ENCODE results near the gene LRRC43.

DNA sequence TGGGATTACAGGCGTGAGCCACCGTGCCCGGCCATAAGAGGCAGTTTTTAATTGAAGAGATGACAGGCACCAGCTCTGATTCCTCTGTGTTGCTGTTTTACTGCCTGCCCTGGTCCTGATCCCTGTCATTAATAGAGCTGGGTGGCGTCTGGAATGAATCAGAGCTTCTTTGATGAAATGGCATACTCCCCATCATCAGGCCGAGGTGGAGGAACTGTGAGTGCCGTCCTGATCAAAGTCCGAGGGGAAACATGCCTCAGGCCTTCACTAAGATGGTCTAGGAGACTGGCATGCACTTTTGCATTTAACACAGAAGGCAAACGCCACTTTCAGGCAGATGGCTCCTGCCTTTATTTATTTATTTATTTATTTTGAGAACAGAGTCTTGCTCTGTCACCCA, 43.0 kb upstream of the LRRC43 start:
- TF ChIP-seq, protein P1, sequence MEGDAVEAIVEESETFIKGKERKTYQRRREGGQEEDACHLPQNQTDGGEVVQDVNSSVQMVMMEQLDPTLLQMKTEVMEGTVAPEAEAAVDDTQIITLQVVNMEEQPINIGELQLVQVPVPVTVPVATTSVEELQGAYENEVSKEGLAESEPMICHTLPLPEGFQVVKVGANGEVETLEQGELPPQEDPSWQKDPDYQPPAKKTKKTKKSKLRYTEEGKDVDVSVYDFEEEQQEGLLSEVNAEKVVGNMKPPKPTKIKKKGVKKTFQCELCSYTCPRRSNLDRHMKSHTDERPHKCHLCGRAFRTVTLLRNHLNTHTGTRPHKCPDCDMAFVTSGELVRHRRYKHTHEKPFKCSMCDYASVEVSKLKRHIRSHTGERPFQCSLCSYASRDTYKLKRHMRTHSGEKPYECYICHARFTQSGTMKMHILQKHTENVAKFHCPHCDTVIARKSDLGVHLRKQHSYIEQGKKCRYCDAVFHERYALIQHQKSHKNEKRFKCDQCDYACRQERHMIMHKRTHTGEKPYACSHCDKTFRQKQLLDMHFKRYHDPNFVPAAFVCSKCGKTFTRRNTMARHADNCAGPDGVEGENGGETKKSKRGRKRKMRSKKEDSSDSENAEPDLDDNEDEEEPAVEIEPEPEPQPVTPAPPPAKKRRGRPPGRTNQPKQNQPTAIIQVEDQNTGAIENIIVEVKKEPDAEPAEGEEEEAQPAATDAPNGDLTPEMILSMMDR (IDR thresholded peaks at IDR 0.05 in 2 of 3, conservative IDR thresholded peaks at IDR 0.05 in 1 of 3; ENCODE audit: control insufficient read depth in 2 of 3, extremely low read depth in 1 of 3, insufficient read depth in 1 of 3, low read depth in 3 of 3, low read length in 3 of 3) = no peak
- TF ChIP-seq YY1 (IDR thresholded peaks at IDR 0.05; ENCODE audit: low read depth, low read length) (no peak), POLR2A (IDR thresholded peaks at IDR 0.05; ENCODE audit: low read depth, low read length) (no peak)

Data from GM12878 (cell line).